Activated CD8-positive, alpha-beta memory T cell treated with anti-CD3 and anti-CD28 coated beads, Interleukin-2, amount 50 U/mL, for 24 hours (primary cell): ENCODE data around the gene NTPCR.
"Not testable (repeated sequence)": the region's sequence is repeated elsewhere in the genome, so short reads cannot be mapped to it uniquely, and the experiment has no call there.

Source experiments
- DNase-seq: peaks from one replicate; pipeline ENCODE4 v3.0.0-alpha.2; 2020; ENCODE audit errors: extremely low read depth

Gene NTPCR

DNA sequence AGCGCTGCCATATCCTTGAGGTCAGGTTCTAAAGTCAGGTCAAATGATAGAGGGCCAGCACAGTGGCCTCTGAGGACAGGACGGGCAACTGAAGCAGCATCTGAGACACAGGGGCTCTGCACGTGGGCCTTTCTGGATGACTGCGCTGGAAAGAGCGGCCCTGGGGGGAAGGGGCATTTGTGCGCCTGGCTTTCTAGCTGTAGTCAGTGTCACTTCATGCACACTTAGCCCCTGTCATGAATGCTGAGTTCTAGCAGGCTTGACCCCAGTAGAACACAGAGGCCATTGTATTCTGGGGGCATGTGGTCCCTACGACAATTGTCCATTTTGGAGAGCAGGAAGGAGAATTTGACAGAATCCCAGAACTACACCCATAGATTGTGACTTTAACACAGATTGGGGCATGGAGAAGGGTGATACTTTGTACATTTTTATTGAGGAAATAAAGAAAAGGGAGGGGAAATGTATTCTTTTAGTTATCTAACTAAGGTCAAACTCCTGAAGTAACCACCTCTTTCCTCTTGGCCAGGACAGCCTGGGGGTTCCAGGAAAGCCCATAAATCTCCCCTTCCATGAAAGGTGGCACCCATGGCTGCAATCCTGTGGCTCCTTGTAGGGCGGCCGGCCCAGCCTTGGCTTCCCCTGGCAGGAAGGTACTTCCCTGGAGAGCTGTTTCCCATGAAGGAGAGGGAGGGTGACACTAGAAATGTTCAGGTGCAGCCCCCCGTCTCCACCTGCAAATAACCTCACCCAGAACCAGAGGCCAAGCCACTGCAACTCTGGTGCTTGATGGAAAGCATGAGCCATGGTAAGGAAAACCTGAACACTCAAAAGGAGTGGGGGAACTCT is 34.4 kb downstream of the NTPCR start:
- no peak for DNase-seq

- DNase-seq, result no peak
Measured at GRCh38 chr1:232985882-232986526, 35.6 kb downstream of the NTPCR start.

DNA sequence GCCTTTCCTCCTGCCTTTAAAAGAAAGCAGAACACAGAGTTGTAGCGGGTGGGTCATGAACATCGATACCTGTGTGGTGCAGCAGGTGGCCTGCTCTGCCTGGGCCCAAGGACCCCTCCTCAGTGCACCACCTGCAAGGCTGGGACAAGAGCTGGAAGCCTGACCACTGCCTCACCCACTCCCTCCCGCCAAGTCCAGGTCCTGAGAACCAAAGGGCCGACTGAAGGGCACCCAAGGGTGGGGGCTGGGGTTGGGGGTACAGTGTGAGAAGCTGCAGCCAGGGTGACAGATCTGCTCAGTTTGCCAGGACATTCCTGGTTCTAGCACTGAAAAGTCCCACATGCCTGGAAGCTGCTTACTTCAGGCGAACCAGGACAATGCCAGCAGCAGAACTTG is 36.1 kb downstream of the NTPCR start:
- no peak for DNase-seq

GRCh38 chr1:232987046-232987773 is 36.8 kb downstream of the NTPCR start:
- DNase-seq, result no peak

- no peak for DNase-seq
Measured at GRCh38 chr1:232987774-232988140, 37.3 kb downstream of the NTPCR start.

DNA sequence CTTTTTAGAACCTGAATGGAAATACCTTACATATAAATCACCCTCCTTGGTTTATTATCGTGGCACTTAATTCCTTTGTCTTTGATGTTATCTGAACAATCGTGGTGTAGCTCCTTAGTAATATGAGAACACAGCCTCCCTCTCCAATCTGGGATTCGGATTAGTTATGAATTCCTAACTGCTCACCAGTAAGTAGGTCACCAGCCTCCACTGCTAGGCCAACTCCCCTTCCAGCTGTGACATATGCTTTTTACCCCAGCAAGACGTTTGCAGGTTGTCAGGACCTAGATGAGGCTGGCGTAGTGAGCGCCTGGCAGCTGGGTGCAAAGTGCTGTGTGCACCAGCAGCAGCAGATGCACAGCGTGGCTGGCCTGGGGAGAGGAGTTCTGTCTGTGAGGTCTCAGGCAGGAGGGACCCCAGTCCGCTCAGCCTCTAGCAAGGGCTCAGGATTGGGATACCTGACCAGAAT is 38.2 kb downstream of the NTPCR start:
- no peak for DNase-seq

DNA sequence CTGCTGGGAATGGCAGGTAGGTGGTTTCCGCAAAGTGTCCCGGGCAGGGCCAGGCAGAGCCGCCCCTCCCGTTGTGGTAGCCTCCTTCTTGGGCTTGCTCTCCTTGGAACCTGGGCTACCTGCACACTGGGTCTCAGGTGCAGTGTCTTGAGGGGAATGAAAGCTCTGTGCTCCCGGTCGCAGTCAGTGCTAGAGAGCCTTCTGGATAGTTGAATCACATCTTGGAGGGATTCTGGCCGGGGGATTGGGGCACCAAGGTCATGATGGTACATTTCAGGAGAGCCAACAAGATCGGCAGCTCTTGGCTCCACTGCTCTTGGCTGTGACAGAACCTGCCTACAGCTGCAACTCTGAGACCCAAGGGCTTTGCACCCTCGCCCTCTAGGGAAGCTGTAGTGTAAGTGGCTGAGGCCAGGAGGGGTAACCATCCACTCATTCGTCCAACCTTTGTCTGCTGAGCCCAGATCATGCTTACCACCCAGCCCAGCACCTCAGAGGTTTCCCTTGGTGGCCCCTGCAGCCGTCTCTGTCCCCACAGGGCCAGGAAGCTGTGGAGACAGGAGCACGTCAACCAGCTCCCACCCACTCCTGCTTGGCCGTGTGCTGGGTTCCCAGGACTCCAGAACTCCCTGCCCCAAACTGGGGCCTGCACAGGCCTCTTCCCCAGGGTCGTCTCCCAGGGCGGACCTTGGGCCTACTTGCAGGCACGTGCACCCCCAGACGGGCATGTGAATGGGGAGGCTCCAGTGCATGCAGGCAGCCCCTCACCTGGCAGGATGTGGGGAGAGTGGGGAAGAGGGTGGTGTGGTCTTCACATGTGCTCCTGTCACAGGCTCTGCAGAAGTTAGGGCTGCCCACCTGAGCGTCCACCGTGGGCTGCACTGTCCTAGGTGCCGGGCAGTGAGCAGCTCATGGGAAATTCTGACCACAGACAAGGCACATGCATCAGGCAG is 40.0 kb downstream of the NTPCR start:
- DNase-seq, result no peak

GRCh38 chr1:232991238-232991637 is 40.8 kb downstream of the NTPCR start:
- no peak for DNase-seq

- no peak for DNase-seq
Measured at GRCh38 chr1:232992227-232992626, 41.8 kb downstream of the NTPCR start.

- no peak for DNase-seq
Measured at GRCh38 chr1:232993555-232993954, 43.1 kb downstream of the NTPCR start.

DNA sequence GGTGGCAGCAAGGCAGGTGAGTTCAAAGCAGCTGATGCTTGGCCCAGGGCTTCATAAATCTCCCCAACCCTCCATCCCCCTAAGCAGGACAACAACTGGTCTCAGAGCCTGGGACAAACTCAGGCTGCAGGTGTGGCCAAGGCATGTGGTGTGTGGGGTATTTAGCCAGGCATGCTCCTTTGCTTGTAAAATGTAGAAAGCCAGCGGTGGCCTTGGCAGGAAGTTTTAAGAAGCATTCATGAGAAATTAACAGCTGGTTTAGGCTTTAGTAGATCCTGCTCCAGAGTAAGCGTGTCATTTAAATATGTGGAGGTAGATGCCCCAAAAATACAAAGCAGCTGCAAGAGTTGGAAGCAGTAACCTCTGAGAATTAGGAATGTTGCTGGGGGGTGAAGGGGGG is 44.8 kb downstream of the NTPCR start:
- no peak for DNase-seq

- no peak for DNase-seq
Measured at GRCh38 chr1:232996143-232996542, 45.7 kb downstream of the NTPCR start.

- DNase-seq, result no peak
Measured at GRCh38 chr1:232998138-232998537, 47.7 kb downstream of the NTPCR start.

- no peak for DNase-seq
Measured at GRCh38 chr1:232998646-232999045, 48.2 kb downstream of the NTPCR start.

GRCh38 chr1:232999956-233000625 is 49.7 kb downstream of the NTPCR start:
- no peak for DNase-seq

DNA sequence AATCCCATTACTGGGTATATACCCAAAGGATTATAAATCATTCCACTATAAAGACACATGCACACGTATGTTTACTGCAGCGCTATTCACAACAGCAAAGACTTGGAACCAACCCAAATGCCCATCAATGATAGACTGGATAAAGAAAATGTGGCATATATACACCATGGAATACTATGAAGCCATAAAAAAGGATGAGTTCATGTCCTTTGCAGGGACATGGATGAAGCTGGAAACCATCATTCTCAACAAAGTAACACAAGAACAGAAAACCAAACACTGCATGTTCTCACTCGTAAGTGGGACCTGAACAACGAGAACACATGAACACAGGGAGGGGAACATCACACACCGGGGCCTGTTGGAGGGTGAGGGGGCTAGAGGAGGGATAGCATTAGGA is 53.2 kb downstream of the NTPCR start:
- DNase-seq, result not testable (repeated sequence)

DNA sequence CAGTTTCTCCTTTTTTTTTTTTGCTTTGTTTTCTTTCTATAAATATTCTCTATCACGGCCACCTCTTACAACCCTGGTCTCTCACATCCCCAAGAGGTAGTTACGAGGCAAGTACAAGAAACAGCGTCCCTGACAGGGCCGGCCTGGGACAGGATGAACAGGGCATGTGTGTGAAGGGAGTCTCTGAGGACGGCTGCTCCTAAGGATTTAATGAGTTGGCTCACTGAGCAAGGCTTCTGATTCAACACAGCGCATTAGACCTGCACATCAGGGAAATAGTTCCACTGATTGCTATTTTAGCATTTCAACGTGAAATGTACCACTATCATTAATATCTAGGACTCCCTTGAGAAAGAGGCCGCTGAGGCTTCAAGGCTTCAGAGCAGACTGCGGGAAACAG is 54.0 kb downstream of the NTPCR start:
- no peak for DNase-seq

GRCh38 chr1:233005156-233005555 is 54.7 kb downstream of the NTPCR start:
- no peak for DNase-seq

GRCh38 chr1:233005703-233006102 is 55.3 kb downstream of the NTPCR start:
- no peak for DNase-seq

- no peak for DNase-seq
Measured at GRCh38 chr1:233006108-233006507, 55.7 kb downstream of the NTPCR start.

- no peak for DNase-seq
Measured at GRCh38 chr1:233006541-233006973, 56.1 kb downstream of the NTPCR start.
